Adrenal gland (tissue), 12 donors: ENCODE data around the gene EFCAB8. TPM values are rescaled to one million over a fixed set of nuclear protein-coding genes. Genes with fewer than 3 reads are reported as not detected.

ENCODE experiments used
- DNase-seq, 7 donors: peaks; one replicate each; pipeline ENCODE4 v3.0.0-alpha.2; 2019 to 2020
- H3K27ac ChIP-seq, 5 donors: fragments of 200-600 bp; sonication (generic) in 4 of 5; 1 replicate in 3 of 5; 2 replicates in 2 of 5; pipeline versions ENCODE4 v1.5.1 to v1.8.0; 2016 to 2020; ENCODE audit warnings: mild to moderate bottlenecking in 1 of 5
- H3K27me3 ChIP-seq: fragments of 200-600 bp; 2 replicates; pipeline ENCODE4 v1.8.0; 2021
- H3K36me3 ChIP-seq, 2 donors: fragments of 200-600 bp; replicated peaks in 1 of 2; 1 replicate in 1 of 2; 2 replicates in 1 of 2; pipeline versions ENCODE4 v1.5.1 to v1.8.0; 2018 to 2022
- H3K4me1 ChIP-seq, 2 donors: fragments of 200-600 bp; replicated peaks in 1 of 2; 1 replicate in 1 of 2; 2 replicates in 1 of 2; pipeline versions ENCODE4 v1.5.1 to v1.8.0; 2018 to 2021
- H3K4me3 ChIP-seq, 4 donors: fragments of 200-600 bp; sonication (generic) in 3 of 4; one replicate each; pipeline ENCODE4 v1.5.1; 2016 to 2018
- H3K9me3 ChIP-seq, 3 donors: fragments of 200-600 bp; sonication (generic) in 1 of 3; replicated peaks in 1 of 3; 1 replicate in 2 of 3; 2 replicates in 1 of 3; pipeline versions ENCODE4 v1.5.1 to v1.8.0; 2016 to 2021
- CTCF ChIP-seq, 6 experiments: fragments of 450-650 bp in 4 of 6; fragments of 200-600 bp in 2 of 6; sonication (generic) in 1 of 6; IDR thresholded peaks; 1 replicate in 5 of 6; 2 replicates in 1 of 6; pipeline versions ENCODE4 v1.5.1 to v1.8.0; 2016 to 2021; ENCODE audit warnings: antibody characterized with exemption in 6 of 6, mild to moderate bottlenecking in 2 of 6, moderate library complexity in 1 of 6
- POLR2A ChIP-seq, 2 donors: fragments of 450-650 bp; IDR thresholded peaks; one replicate each; pipeline ENCODE4 v1.6.1; 2017; ENCODE audit warnings: antibody characterized with exemption in 2 of 2, mild to moderate bottlenecking in 2 of 2, moderate library complexity in 1 of 2
- WGBS, 4 donors: extraction: QIAGEN DNeasy Blood & Tissue Kit in 2 of 4; methylation state at CpG; one replicate each; pipeline versions ENCODE4 v1.1.5 to v1.1.7; 2013 to 2017; 5-methylcytosine and 5-hydroxymethylcytosine counted together
- intact Hi-C, 2 donors: fragments of 100-400 bp; cut with DNase I; formaldehyde crosslinking; loops; one replicate each; pipeline versions ENCODE4 v1.14.1 to v1.15.0; 2022 to 2023
- polyA plus RNA-seq, 3 donors: library from polyadenylated mRNA; stranded (reverse); fragments of 200-250 nt in 2 of 3; fragments of 350-450 nt in 1 of 3; fragmentation: Illumina TruSeq in 1 of 3; extraction: RNeasy Lipid Tissue Mini Kit (QIAGEN cat#74804) in 1 of 3; gene quantifications; one replicate each; pipeline ENCODE4 v1.2.3, GENCODE V29; 2013 to 2014
- total RNA-seq, 9 donors: library from RNA; depleted of rRNA in 4 of 9; stranded (reverse); fragments of >200 nt in 4 of 9; fragments of 120-200 nt in 1 of 9; fragmentation: NEBNext Ultra II Directional in 1 of 9; extraction: Animal tissue kit (Norgen Biotek cat#: 25700) in 1 of 9; gene quantifications; one replicate each; pipeline versions ENCODE4 v1.1.0 to v1.2.4, GENCODE V29; 2013 to 2023
- donor health status: healthy with polysubstance abuse.
- donor health status: Bipolar disorder and iron deficiency.
- donor health status: DM: yes; HTN: yes; CAD: no.
- donor health status: DM: no; HTN: no; CAD: no.
- donor health status: DM: no; HTN: no; CAD: no.
- donor health status: DM: yes; HTN: yes; CAD: no.

EFCAB8 gene
- total and polyA plus RNA-seq, 12 donors: 0.03 to 0.40 (median 0.06) TPM; not detected in 8

- Histone ChIP-seq H3K4me3 (no peak overlapping the region), H3K4me1 (no peaks in the 10 kb centered on the region), H3K27me3 (no peaks in the 10 kb centered on the region), H3K36me3 (peaks cover 0 to 74% of the 10 kb centered on the region in 2 donors), H3K27ac (no peak overlapping the region), H3K9me3 (no peaks in the 10 kb centered on the region)
- intact Hi-C loops: no loop called here
- 92 to 97% (median 94%) methylated on average over 17 of the region's 17 CpGs for WGBS, 4 donors
- no peak for DNase-seq
- no peak for TF ChIP-seq CTCF (IDR thresholded peaks at IDR 0.05)
- no peak for TF ChIP-seq POLR2A (IDR thresholded peaks at IDR 0.05)
Measured at GRCh38 chr20:32839227-32839981, 19.3 kb upstream of the EFCAB8 start.

- intact Hi-C loops: no loop called here
- H3K27me3 ChIP-seq: no peaks in the 10 kb centered on the region
- H3K4me3 ChIP-seq: no peak overlapping the region
- DNase-seq: no peak
- peaks cover 0 to 71% of the 10 kb centered on the region in 2 donors for H3K36me3 ChIP-seq
- 84 to 92% (median 90%) methylated on average over 4 of the region's 4 CpGs for WGBS, 4 donors
- TF ChIP-seq CTCF (IDR thresholded peaks at IDR 0.05) (no peak), POLR2A (IDR thresholded peaks at IDR 0.05) (no peak)
- H3K9me3 ChIP-seq: no peaks in the 10 kb centered on the region
- no peaks in the 10 kb centered on the region for H3K4me1 ChIP-seq
- H3K27ac ChIP-seq: no peak overlapping the region
Measured at GRCh38 chr20:32839982-32840285, 18.8 kb upstream of the EFCAB8 start.

- Histone ChIP-seq H3K27ac (no peak overlapping the region), H3K4me3 (no peak overlapping the region), H3K9me3 (no peaks in the 10 kb centered on the region), H3K27me3 (no peaks in the 10 kb centered on the region), H3K36me3 (peaks cover 0 to 65% of the 10 kb centered on the region in 2 donors), H3K4me1 (no peaks in the 10 kb centered on the region)
- TF ChIP-seq POLR2A (IDR thresholded peaks at IDR 0.05): no peak
- TF ChIP-seq CTCF (IDR thresholded peaks at IDR 0.05): no peak
- intact Hi-C loops: no loop called here
- no peak for DNase-seq
- WGBS, 4 donors: 72 to 78% (median 75%) methylated on average over 9 of the region's 9 CpGs
Measured at GRCh38 chr20:32841174-32841573, 17.5 kb upstream of the EFCAB8 start.

- TF ChIP-seq POLR2A (IDR thresholded peaks at IDR 0.05) (no peak), CTCF (IDR thresholded peaks at IDR 0.05) (no peak)
- no peaks in the 10 kb centered on the region for H3K27me3 ChIP-seq
- H3K36me3 ChIP-seq: peaks cover 0 to 66% of the 10 kb centered on the region in 2 donors
- H3K9me3 ChIP-seq: no peaks in the 10 kb centered on the region
- intact Hi-C loops: no loop called here
- no peak overlapping the region for H3K4me3 ChIP-seq
- DNase-seq: no peak
- H3K27ac ChIP-seq: no peak overlapping the region
- 70 to 90% (median 84%) methylated on average over 1 to 2 of the region's 2 CpGs for WGBS, 4 donors
- no peaks in the 10 kb centered on the region for H3K4me1 ChIP-seq
Measured at GRCh38 chr20:32841632-32842031, 17.1 kb upstream of the EFCAB8 start.
